ENCODE results near the gene GOLGA8Q.
"Not testable (repeated sequence)": the region's sequence is repeated elsewhere in the genome, so short reads cannot be mapped to it uniquely, and the experiment has no call there.

GRCh38 chr15:30514545-30514944 is 37.3 kb upstream of the GOLGA8Q start:
- TF ChIP-seq POLR2A, CTCF, EP300 (IDR thresholded peaks at IDR 0.05): not testable (repeated sequence)
